ENCODE data around the gene TAF6. TPM values are rescaled to one million over a fixed set of nuclear protein-coding genes. Genes with fewer than 3 reads are reported as not detected.
A peak's percentile ranks its signal among the peaks of the same experiment; 100 is the strongest.

The TAF6 gene
- total and polyA plus RNA-seq, 9 of the 15 experiments (the other 6 are each of a cell fraction or from before 2014, with no cell fraction given) = 0.78 to 78.7 (median 21.3) TPM

DNA sequence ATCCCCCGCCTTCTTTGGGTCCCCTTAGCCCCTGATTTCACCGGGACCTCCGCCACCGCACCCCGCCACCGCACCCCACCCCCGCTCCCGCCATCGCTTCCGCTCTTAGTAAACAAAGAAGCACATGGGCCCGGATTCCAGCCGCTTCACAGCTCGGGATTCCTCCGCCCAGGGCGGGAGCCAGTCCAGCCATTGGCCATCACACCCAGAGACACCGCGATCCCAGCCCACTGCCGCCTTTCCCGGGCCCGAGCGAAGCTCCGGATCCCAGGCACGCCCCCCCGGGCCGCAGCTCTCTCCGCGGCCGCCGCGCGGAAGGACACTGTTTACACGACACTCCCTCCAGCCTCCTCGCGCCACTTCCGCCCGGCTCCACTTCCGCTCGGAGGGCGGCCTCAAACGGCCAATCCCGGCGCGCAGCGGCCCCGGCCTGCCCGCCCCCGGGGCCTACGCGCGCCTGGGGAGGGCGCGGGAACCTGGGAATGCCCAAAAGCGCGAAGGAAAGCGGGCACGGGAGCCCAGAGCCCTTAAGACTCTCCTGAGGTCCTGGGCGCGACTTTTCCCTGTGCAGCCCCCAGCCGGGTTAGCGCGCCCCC, 18.6 kb downstream of the TAF6 start (continued):
- TF ChIP-seq KLF6 (CRISPR knock-in tag; IDR thresholded peaks at IDR 0.05; ENCODE audit: borderline replicate concordance) (peak; percentile 83; the same call in 1 of the 2 replicates), TAF7 (tag; IDR thresholded peaks at IDR 0.05) (peak; percentile 26; the same call in 1 of the 2 replicates), EGR1 (conservative IDR thresholded peaks at IDR 0.05) (peak; percentile 98), YY1 (IDR thresholded peaks at IDR 0.05; ENCODE audit: borderline replicate concordance in 1 of 3, control insufficient read depth in 1 of 3, extremely low read depth in 1 of 3, insufficient read depth in 3 of 3, insufficient read length in 1 of 3, insufficient replicate concordance in 2 of 3, low read depth in 1 of 3, low read length in 2 of 3) (peak; percentile 18 to 61 (median 61)), PHF20 (IDR thresholded peaks at IDR 0.05; ENCODE audit: partially characterized antibody) (peak; percentile 91), ELF1 (tag; IDR thresholded peaks at IDR 0.05) (peak; percentile 95), ZNF695 (CRISPR knock-in tag; IDR thresholded peaks at IDR 0.05) (no peak), GTF2E2 (tag; IDR thresholded peaks at IDR 0.05) (0 out of 2 replicates have a peak, but pooled peaks have one; percentile 35), TAF1 (IDR thresholded peaks at IDR 0.05; ENCODE audit: control insufficient read depth, extremely low read depth, insufficient read depth, low read length, severe bottlenecking) (peak; percentile 61), TAF9B (IDR thresholded peaks at IDR 0.05; ENCODE audit: partially characterized antibody) (peak; percentile 9), MTA3 (IDR thresholded peaks at IDR 0.05; ENCODE audit: borderline replicate concordance) (peak; percentile 44), NR3C1 (CRISPR knock-in tag; IDR thresholded peaks at IDR 0.05) (0 out of 2 replicates have a peak, but pooled peaks have one; percentile 30)
- TF ChIP-seq, protein P1, sequence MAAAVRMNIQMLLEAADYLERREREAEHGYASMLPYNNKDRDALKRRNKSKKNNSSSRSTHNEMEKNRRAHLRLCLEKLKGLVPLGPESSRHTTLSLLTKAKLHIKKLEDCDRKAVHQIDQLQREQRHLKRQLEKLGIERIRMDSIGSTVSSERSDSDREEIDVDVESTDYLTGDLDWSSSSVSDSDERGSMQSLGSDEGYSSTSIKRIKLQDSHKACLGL (CRISPR knock-in tag; IDR thresholded peaks at IDR 0.05; ENCODE audit: borderline replicate concordance, poor library complexity, severe bottlenecking) = peak; percentile 91
- TF ChIP-seq, protein P2, sequence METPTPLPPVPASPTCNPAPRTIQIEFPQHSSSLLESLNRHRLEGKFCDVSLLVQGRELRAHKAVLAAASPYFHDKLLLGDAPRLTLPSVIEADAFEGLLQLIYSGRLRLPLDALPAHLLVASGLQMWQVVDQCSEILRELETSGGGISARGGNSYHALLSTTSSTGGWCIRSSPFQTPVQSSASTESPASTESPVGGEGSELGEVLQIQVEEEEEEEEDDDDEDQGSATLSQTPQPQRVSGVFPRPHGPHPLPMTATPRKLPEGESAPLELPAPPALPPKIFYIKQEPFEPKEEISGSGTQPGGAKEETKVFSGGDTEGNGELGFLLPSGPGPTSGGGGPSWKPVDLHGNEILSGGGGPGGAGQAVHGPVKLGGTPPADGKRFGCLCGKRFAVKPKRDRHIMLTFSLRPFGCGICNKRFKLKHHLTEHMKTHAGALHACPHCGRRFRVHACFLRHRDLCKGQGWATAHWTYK (CRISPR knock-in tag; IDR thresholded peaks at IDR 0.05) = peak; percentile 89; the same call in 1 of the 2 replicates
- TF ChIP-seq, protein P3, sequence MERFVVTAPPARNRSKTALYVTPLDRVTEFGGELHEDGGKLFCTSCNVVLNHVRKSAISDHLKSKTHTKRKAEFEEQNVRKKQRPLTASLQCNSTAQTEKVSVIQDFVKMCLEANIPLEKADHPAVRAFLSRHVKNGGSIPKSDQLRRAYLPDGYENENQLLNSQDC (CRISPR knock-in tag; IDR thresholded peaks at IDR 0.05) = no peak
- TF ChIP-seq, protein P4, sequence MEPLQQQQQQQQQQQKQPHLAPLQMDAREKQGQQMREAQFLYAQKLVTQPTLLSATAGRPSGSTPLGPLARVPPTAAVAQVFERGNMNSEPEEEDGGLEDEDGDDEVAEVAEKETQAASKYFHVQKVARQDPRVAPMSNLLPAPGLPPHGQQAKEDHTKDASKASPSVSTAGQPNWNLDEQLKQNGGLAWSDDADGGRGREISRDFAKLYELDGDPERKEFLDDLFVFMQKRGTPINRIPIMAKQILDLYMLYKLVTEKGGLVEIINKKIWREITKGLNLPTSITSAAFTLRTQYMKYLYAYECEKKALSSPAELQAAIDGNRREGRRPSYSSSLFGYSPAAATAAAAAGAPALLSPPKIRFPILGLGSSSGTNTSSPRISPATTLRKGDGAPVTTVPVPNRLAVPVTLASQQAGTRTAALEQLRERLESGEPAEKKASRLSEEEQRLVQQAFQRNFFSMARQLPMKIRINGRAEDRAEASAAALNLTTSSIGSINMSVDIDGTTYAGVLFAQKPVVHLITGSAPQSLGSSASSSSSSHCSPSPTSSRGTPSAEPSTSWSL (CRISPR knock-in tag; IDR thresholded peaks at IDR 0.05; ENCODE audit: borderline replicate concordance) = no peak
- TF ChIP-seq, protein P5, sequence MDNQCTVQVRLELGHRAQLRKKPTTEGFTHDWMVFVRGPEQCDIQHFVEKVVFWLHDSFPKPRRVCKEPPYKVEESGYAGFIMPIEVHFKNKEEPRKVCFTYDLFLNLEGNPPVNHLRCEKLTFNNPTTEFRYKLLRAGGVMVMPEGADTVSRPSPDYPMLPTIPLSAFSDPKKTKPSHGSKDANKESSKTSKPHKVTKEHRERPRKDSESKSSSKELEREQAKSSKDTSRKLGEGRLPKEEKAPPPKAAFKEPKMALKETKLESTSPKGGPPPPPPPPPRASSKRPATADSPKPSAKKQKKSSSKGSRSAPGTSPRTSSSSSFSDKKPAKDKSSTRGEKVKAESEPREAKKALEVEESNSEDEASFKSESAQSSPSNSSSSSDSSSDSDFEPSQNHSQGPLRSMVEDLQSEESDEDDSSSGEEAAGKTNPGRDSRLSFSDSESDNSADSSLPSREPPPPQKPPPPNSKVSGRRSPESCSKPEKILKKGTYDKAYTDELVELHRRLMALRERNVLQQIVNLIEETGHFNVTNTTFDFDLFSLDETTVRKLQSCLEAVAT (IDR thresholded peaks at IDR 0.05) = peak in 1 of 2 experiments; percentile 75; a peak in 2 of 4 replicates
- TF ChIP-seq, protein P6, sequence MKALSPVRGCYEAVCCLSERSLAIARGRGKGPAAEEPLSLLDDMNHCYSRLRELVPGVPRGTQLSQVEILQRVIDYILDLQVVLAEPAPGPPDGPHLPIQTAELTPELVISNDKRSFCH (CRISPR knock-in tag; IDR thresholded peaks at IDR 0.05) = no peak
- TF ChIP-seq, protein P6 (tag; IDR thresholded peaks at IDR 0.05) = 0 out of 2 replicates have a peak, but pooled peaks have one; percentile 24

All from K562 (cell line).